K562 (cell line): Measurements from ENCODE around the gene RNF126. TPM values are rescaled to one million over a fixed set of nuclear protein-coding genes. Genes with fewer than 3 reads are reported as not detected.

Experiments
- ATAC-seq: fragments of 200-7000 bp; cut with Tn5 transposase; 3 replicates; pipeline ENCODE4 v1.9.1; 2020; ENCODE audit warnings: moderate library complexity
- BruUV-seq: library from RNA; stranded (reverse); fragments of 400-500 nt; replicated peaks from 2 replicates; lab custom pipeline; 2021; lab: Mats Ljungman, UMichigan
- CTCF ChIA-PET: fragments of 300-600 bp; formaldehyde crosslinking; extraction: SDS; loops from one replicate; lab custom pipeline; 2021; ENCODE audit warnings: low intra/inter-chr PET ratio; lab: Yijun Ruan, JAX
- POLR2A ChIA-PET: fragments of 300-600, 350-650 bp; sonication (Branson Sonifier 250); formaldehyde crosslinking; extraction: SDS; loops from one replicate; lab custom pipeline; 2021; ENCODE audit warnings: antibody characterized with exemption, inconsistent platforms; lab: Yijun Ruan, JAX
- DNase-seq, 4 experiments: peaks; one replicate each; pipeline versions ENCODE4 v3.0.0 to v3.0.0-alpha.2; 2011 to 2018; ENCODE audit warnings: low spot score in 3 of 4, mixed read lengths in 3 of 4; ENCODE audit errors: extremely low read depth in 1 of 4
- FAIRE-seq: peaks from 2 replicates; lab custom pipeline; 2011; peaks lifted over from hg19 to GRCh38; lab: Jason Lieb, UNC
- H2AFZ ChIP-seq: 2 replicates; pipeline ENCODE4 v1.6.0; 2011; ENCODE audit warnings: low read depth, low read length, control low read depth, inconsistent platforms
- H3K27ac ChIP-seq: fragments of 200-600 bp; 3 replicates; pipeline ENCODE4 v1.8.0; 2011; ENCODE audit warnings: low read depth, mild to moderate bottlenecking, control low read depth, inconsistent platforms, low read length, moderate library complexity, mixed read lengths; ENCODE audit errors: extremely low read depth
- H3K27me3 ChIP-seq, 2 experiments: fragments of 300-600 bp in 1 of 2; 2 replicates in 1 of 2; 3 replicates in 1 of 2; pipeline versions ENCODE4 v1.6.0 to v1.8.0; 2011; ENCODE audit warnings: inconsistent platforms in 2 of 2, low read length in 2 of 2, mild to moderate bottlenecking in 1 of 2, mixed read lengths in 1 of 2, moderate library complexity in 1 of 2; ENCODE audit not compliant: control insufficient read depth in 2 of 2, insufficient read depth in 2 of 2
- H3K36me3 ChIP-seq: fragments of 300-600 bp; 3 replicates; pipeline ENCODE4 v1.8.0; 2011; ENCODE audit warnings: mild to moderate bottlenecking, low read length, inconsistent platforms; ENCODE audit not compliant: control insufficient read depth, insufficient read depth
- H3K4me1 ChIP-seq, 2 experiments: fragments of 200-600 bp in 1 of 2; replicated peaks in 1 of 2; 2 replicates in 1 of 2; 3 replicates in 1 of 2; pipeline versions ENCODE4 v1.5.1 to v1.8.0; 2011; ENCODE audit warnings: inconsistent platforms in 2 of 2, low read length in 2 of 2, mild to moderate bottlenecking in 1 of 2, mixed read lengths in 1 of 2, moderate library complexity in 1 of 2; ENCODE audit not compliant: control insufficient read depth in 2 of 2, insufficient read depth in 2 of 2
- H3K4me2 ChIP-seq: 2 replicates; pipeline ENCODE4 v1.6.1; 2011; ENCODE audit warnings: low read length, control low read depth, inconsistent platforms, mixed read lengths; ENCODE audit not compliant: insufficient read depth
- H3K4me3 ChIP-seq: fragments of 200-600 bp; sonication (generic), shearing (Covaris generic); 2 replicates; pipeline ENCODE4 v1.5.1; 2016; ENCODE audit warnings: control low read depth, inconsistent platforms
- H3K79me2 ChIP-seq: fragments of 200-600 bp; 3 replicates; pipeline ENCODE4 v1.8.0; 2011; ENCODE audit warnings: low read length, inconsistent platforms; ENCODE audit not compliant: control insufficient read depth, insufficient read depth
- H3K9ac ChIP-seq, 2 experiments: 2 replicates each; pipeline versions ENCODE4 v1.6.0 to v1.6.1; 2011; ENCODE audit warnings: low read depth in 2 of 2, low read length in 2 of 2, control low read depth in 1 of 2, inconsistent platforms in 1 of 2, mild to moderate bottlenecking in 1 of 2, mixed read lengths in 1 of 2; ENCODE audit not compliant: insufficient read depth in 1 of 2
- H3K9me1 ChIP-seq: one replicate; pipeline ENCODE4 v1.6.0; 2011; ENCODE audit warnings: inconsistent platforms, mild to moderate bottlenecking, low read length, moderate library complexity; ENCODE audit not compliant: control insufficient read depth, insufficient read depth
- H3K9me3 ChIP-seq: replicated peaks from 2 replicates; pipeline ENCODE4 v1.5.1; 2011; ENCODE audit warnings: low read depth, low read length, inconsistent platforms; ENCODE audit not compliant: control insufficient read depth, insufficient read depth
- H4K20me1 ChIP-seq: replicated peaks from 2 replicates; pipeline ENCODE4 v1.6.1; 2011; ENCODE audit warnings: low read length, inconsistent platforms, mixed read lengths; ENCODE audit not compliant: control insufficient read depth, insufficient read depth
- CBFB ChIP-seq: sonication (generic); formaldehyde crosslinking; IDR thresholded peaks from 2 replicates; pipeline ENCODE4 v1.4.0; 2020; ENCODE audit warnings: mild to moderate bottlenecking, missing genetic modification reagents
- CREB3 ChIP-seq: fragments of 450-650 bp; conservative IDR thresholded peaks from 2 replicates; pipeline ENCODE4 v1.6.1; 2016; ENCODE audit warnings: missing genetic modification characterization, low read depth, mild to moderate bottlenecking, missing compliant biosample characterization, moderate library complexity
- E2F5 ChIP-seq: sonication (generic); formaldehyde crosslinking; IDR thresholded peaks from 2 replicates; pipeline ENCODE4 v1.8.0; 2022; ENCODE audit warnings: mild to moderate bottlenecking, missing genetic modification reagents
- IRF1 ChIP-seq: sonication (generic); formaldehyde crosslinking; IDR thresholded peaks from 2 replicates; pipeline ENCODE4 v1.8.0; 2022; ENCODE audit warnings: missing genetic modification reagents, mild to moderate bottlenecking, borderline replicate concordance
- MBD1 ChIP-seq: fragments of 250-450 bp; sonication (Bioruptor Pico); IDR thresholded peaks from 2 replicates; pipeline ENCODE4 v1.8.0; 2022; ENCODE audit warnings: inconsistent platforms
- MEIS2 ChIP-seq: fragments of 450-650 bp; IDR thresholded peaks from 2 replicates; pipeline ENCODE4 v1.6.1; 2014; ENCODE audit warnings: mild to moderate bottlenecking; ENCODE audit not compliant: partially characterized antibody
- NBN ChIP-seq: fragments of 450-650 bp; IDR thresholded peaks from 2 replicates; pipeline ENCODE4 v1.6.1; 2016; ENCODE audit warnings: low read depth, mild to moderate bottlenecking
- POLR2G ChIP-seq: fragments of 200-400 bp; formaldehyde crosslinking; IDR thresholded peaks from 2 replicates; pipeline ENCODE4 v1.6.1; 2017; ENCODE audit warnings: low read depth, mild to moderate bottlenecking, antibody characterized with exemption, low read length, moderate library complexity
- SMARCA5 ChIP-seq: fragments of 450-650 bp; IDR thresholded peaks from 2 replicates; pipeline ENCODE4 v1.6.1; 2016
- THRA ChIP-seq: fragments of 450-650 bp; IDR thresholded peaks from 2 replicates; pipeline ENCODE4 v1.6.1; 2017; ENCODE audit warnings: mild to moderate bottlenecking, moderate library complexity
- ZBTB33 ChIP-seq: sonication (generic); formaldehyde crosslinking; IDR thresholded peaks from 2 replicates; pipeline ENCODE4 v1.8.1; 2023; ENCODE audit warnings: mild to moderate bottlenecking, missing genetic modification reagents
- ZNF280A ChIP-seq: fragments of 450-650 bp; IDR thresholded peaks from 2 replicates; pipeline ENCODE4 v1.6.1; 2018; ENCODE audit warnings: mild to moderate bottlenecking, low read depth; ENCODE audit not compliant: partially characterized antibody
- WGBS: fragments of 100-300 bp; shearing (Covaris generic); methylation state at CpG from one replicate; pipeline ENCODE4 v1.1.6; 2016; ENCODE audit warnings: low coverage, mixed read lengths; ENCODE audit not compliant: insufficient coverage; ENCODE audit errors: missing lambda C conversion rate; 5-methylcytosine and 5-hydroxymethylcytosine counted together
- in situ Hi-C: fragments of 300-500 bp; cut with MboI; formaldehyde crosslinking; loops from 4 replicates; pipeline ENCODE4 v1.15.0; 2018; ENCODE audit warnings: inconsistent platforms, mixed read lengths
- intact Hi-C: fragments of 100-400 bp; cut with micrococcal nuclease; formaldehyde crosslinking; loops from 2 replicates; pipeline ENCODE4 v1.14.2; 2022
- polyA plus RNA-seq, 8 experiments: library from polyadenylated mRNA; depleted of rRNA in 4 of 8; stranded (reverse) in 5 of 8; unstranded in 3 of 8; fragments of >200 nt; fragmentation: Nextera tagmentation in 2 of 8; fragmentation: Illumina TruSeq in 1 of 8; extraction: Ambion mirVana in 2 of 8; extraction: Trizol in 1 of 8; gene quantifications; 2 replicates each; pipeline versions ENCODE4 v1.2.1 to v1.2.3, GENCODE V29; 2011 to 2014; ENCODE audit warnings: inconsistent platforms in 1 of 8, missing spikeins in 1 of 8
- total RNA-seq, 7 experiments: library from RNA; depleted of rRNA in 6 of 7; stranded (reverse); fragments of >200 nt in 6 of 7; fragmentation: Illumina TruSeq in 2 of 7; extraction: Trizol in 2 of 7; gene quantifications; 2 replicates each; pipeline versions ENCODE4 v1.2.1 to v1.2.3, GENCODE V29; 2011 to 2021; ENCODE audit warnings: low replicate concordance in 1 of 7

RNF126 gene
- total and polyA plus RNA-seq, 9 of the 15 experiments (the other 6 are each of a cell fraction or from before 2014, with no cell fraction given), result 0.27 to 101 (median 12.3) TPM

GRCh38 chr19:650121-650520, 12.9 kb downstream of the RNF126 start:
- ATAC-seq, result no peak
- no peak for FAIRE-seq
- Histone ChIP-seq H3K79me2 (peaks cover 29% of the 10 kb centered on the region), H3K27ac (no peak overlapping the region), H2AFZ (no peak overlapping the region), H3K9me1 (no peaks in the 10 kb centered on the region), H3K4me3 (no peak overlapping the region), H3K4me2 (no peak overlapping the region), H4K20me1 (peaks cover 8% of the 10 kb centered on the region), H3K4me1 (peaks cover 0 to 30% of the 10 kb centered on the region in 2 experiments; a peak in 2 of 5 replicates), H3K9me3 (no peaks in the 10 kb centered on the region), H3K36me3 (peaks cover 84% of the 10 kb centered on the region; the same call in 2 of the 3 replicates), H3K27me3 (no peaks in the 10 kb centered on the region), H3K9ac (no peak overlapping the region)
- no peak for DNase-seq
- ChIA-PET POLR2A (interaction anchor here (0.7 kb wide), 1 partner anchor 9 kb away, joined by 3 read pairs; no protein-coding TSS in a partner anchor), CTCF (no interaction called here)
- in situ Hi-C loops (no loop called here), intact Hi-C loops (no loop called here)
- no TSS peak for BruUV-seq
- 97% methylated on average over 6 of the region's 11 CpGs for WGBS
- TF ChIP-seq MBD1 (CRISPR knock-in tag) (no peak), POLR2G (peak; percentile 34; the same call in 1 of the 2 replicates), CREB3 (tag) (no peak), NBN (no peak), ZNF280A (no peak), SMARCA5 (no peak), IRF1 (CRISPR knock-in tag) (no peak), THRA (no peak), ZBTB33 (CRISPR knock-in tag) (0 out of 2 replicates have a peak, but pooled peaks have one; percentile 17), E2F5 (CRISPR knock-in tag) (no peak), CBFB (CRISPR knock-in tag) (no peak), MEIS2 (no peak)
